Activated T-cell treated with anti-CD3 and anti-CD28 coated beads, Interleukin-2, amount 50 U/mL, for 4 hours (primary cell): ENCODE results near the gene ARMC2. TPM values are rescaled to one million over a fixed set of nuclear protein-coding genes. Genes with fewer than 3 reads are reported as not detected.
"Not testable (repeated sequence)": the region's sequence is repeated elsewhere in the genome, so short reads cannot be mapped to it uniquely, and the experiment has no call there.

Experiments used
- ATAC-seq, 2 donors: fragments of 200-7000 bp; cut with Tn5 transposase; one replicate each; pipeline ENCODE4 v1.10.0; 2021
- DNase-seq: peaks from one replicate; pipeline ENCODE4 v3.0.0-alpha.2; 2020
- H3K27me3 Mint-ChIP-seq: one replicate; pipeline ENCODE4 v1.8.0; 2021; ENCODE audit warnings: low read depth, mixed read lengths
- H3K36me3 Mint-ChIP-seq: one replicate; pipeline ENCODE4 v1.8.0; 2022; ENCODE audit warnings: mixed read lengths; ENCODE audit not compliant: insufficient read depth
- H3K4me1 Mint-ChIP-seq: one replicate; pipeline ENCODE4 v1.8.0; 2021; ENCODE audit warnings: low read depth, mixed read lengths
- H3K4me3 Mint-ChIP-seq: one replicate; pipeline ENCODE4 v1.8.0; 2021; ENCODE audit warnings: mild to moderate bottlenecking, moderate library complexity, mixed read lengths
- H3K9me3 Mint-ChIP-seq: one replicate; pipeline ENCODE4 v1.8.0; 2021; ENCODE audit warnings: mixed read lengths
- total RNA-seq, 3 donors: library from RNA; stranded (reverse); gene quantifications; one replicate each; pipeline ENCODE4 v1.2.1, GENCODE V29; 2021

The ARMC2 gene
- total RNA-seq, 3 donors from 2014 or later = 2.2 to 2.8 (median 2.3) TPM

DNA sequence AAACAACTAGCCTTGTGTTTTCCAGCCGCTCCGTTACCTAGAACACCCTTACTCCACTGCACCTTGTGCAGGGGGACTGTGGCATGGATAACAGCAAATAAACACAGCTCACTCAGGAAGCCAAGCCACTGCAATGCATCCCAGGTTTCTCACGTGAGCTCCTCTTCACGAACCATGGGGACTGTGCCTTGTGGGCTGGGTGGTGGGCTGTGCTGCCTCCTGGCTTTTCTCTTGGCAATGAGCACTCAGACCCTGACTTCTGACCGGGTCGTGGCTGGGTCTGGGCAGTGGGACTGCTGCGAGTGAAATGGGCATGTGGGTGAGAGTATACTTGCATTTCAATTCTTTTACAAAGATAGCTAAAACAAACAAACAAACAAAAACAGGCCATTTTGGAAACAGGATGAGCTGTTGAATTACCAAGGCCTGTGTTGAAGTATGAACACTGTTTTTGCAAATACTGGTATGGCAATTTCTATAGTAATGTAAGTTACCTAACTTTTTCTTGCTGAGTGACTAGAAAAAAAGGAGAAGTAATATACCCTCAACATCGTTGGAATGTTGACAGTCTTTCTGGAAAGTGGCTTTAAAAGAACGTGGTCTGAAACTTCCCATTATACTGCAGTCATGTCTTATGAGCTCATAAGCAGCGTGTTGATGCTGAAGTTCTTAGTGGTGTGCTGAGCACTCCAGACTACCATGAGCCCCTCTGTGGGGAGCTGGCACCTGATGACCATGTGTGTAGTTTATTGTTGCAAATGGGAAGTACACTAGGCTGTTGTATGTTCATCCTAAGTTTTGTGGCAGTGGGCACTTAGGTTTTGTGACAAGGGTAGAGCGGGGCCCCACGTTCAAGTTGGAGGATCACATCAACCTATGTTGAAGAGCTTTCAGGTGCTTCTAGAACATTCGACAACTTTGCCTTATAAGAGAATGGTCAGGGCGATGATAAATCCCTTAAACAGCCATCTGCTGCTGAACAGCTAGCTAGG lies 120.4 kb downstream of the ARMC2 start:
- Mint-ChIP-seq H3K4me3 (no peak overlapping the region), H3K27me3 (no peaks in the 10 kb centered on the region), H3K9me3 (no peaks in the 10 kb centered on the region), H3K36me3 (peaks cover 6% of the 10 kb centered on the region), H3K4me1 (peaks cover 7% of the 10 kb centered on the region)
- no peak for DNase-seq
- ATAC-seq = no peak

GRCh38 chr6:108969776-108970175 lies 121.6 kb downstream of the ARMC2 start:
- Mint-ChIP-seq H3K27me3 (no peaks in the 10 kb centered on the region), H3K4me3 (no peak overlapping the region), H3K36me3 (peaks cover 2% of the 10 kb centered on the region), H3K9me3 (no peaks in the 10 kb centered on the region), H3K4me1 (peaks cover 7% of the 10 kb centered on the region)
- ATAC-seq (no peak), DNase-seq (no peak)

- Mint-ChIP-seq H3K9me3 (peaks cover 22% of the 10 kb centered on the region), H3K4me1 (peaks cover 4% of the 10 kb centered on the region), H3K36me3 (peaks cover 6% of the 10 kb centered on the region), H3K27me3 (no peaks in the 10 kb centered on the region), H3K4me3 (no peak overlapping the region)
- DNase-seq = no peak
- no peak for ATAC-seq
Observed at GRCh38 chr6:108974201-108974600, 126.0 kb downstream of the ARMC2 start.

DNA sequence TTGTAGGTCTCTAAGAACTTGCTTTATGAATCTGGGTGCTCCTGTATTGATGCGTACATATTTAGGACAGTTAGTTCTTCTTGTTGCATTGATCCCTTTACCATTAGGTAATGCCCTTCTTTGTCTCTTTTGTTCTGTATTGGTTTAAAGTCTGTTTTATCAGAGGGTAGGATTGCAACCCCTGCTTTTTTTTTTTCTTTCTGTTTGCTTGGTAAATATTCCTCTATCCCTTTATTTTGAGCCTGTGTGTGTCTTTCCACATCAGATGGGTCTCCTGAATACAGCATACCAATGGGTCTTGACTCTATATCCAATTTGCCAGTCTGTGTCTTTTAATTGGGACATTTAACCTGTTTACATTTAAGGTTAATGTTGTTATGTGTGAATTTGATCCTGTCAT lies 130.4 kb downstream of the ARMC2 start:
- DNase-seq, H3K4me3 Mint-ChIP-seq, ATAC-seq, H3K4me1 Mint-ChIP-seq, H3K27me3 Mint-ChIP-seq: not testable (repeated sequence)
- peaks cover 16% of the 10 kb centered on the region for H3K36me3 Mint-ChIP-seq
- peaks cover 37% of the 10 kb centered on the region for H3K9me3 Mint-ChIP-seq

GRCh38 chr6:108982154-108983113 lies 134.2 kb downstream of the ARMC2 start:
- H3K27me3 Mint-ChIP-seq = no peaks in the 10 kb centered on the region
- DNase-seq (no peak), ATAC-seq (no peak)
- H3K4me1 Mint-ChIP-seq = no peaks in the 10 kb centered on the region
- H3K36me3 Mint-ChIP-seq = peaks cover 23% of the 10 kb centered on the region
- peaks cover 30% of the 10 kb centered on the region for H3K9me3 Mint-ChIP-seq
- H3K4me3 Mint-ChIP-seq = no peak overlapping the region

DNA sequence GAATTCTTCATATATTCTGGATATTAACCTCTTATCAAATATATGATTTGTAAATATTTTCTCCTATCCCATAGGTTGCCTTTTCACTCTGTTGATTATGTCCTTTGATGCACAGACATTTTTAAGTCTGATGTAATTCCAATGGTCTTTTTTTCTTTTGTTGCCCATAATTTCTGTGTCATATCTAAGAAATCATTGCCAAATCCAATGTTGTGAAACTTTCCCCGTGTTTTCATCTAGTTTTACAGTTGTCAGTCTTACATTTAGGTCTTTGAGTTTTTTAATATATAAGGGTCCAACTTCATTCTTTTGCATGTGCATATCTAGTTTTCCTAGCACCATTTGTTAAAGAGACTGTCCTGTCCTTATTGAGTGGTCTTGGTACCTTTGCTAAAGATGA lies 134.9 kb downstream of the ARMC2 start:
- Mint-ChIP-seq H3K27me3 (no peaks in the 10 kb centered on the region), H3K9me3 (peaks cover 22% of the 10 kb centered on the region), H3K4me3 (no peak overlapping the region), H3K4me1 (no peaks in the 10 kb centered on the region), H3K36me3 (peaks cover 28% of the 10 kb centered on the region)
- DNase-seq = no peak
- no peak for ATAC-seq

GRCh38 chr6:108985301-108985700 lies 137.1 kb downstream of the ARMC2 start:
- Mint-ChIP-seq H3K36me3 (peaks cover 28% of the 10 kb centered on the region), H3K9me3 (peaks cover 5% of the 10 kb centered on the region), H3K27me3 (no peaks in the 10 kb centered on the region), H3K4me1 (no peaks in the 10 kb centered on the region), H3K4me3 (no peak overlapping the region)
- DNase-seq = no peak
- ATAC-seq = no peak

DNA sequence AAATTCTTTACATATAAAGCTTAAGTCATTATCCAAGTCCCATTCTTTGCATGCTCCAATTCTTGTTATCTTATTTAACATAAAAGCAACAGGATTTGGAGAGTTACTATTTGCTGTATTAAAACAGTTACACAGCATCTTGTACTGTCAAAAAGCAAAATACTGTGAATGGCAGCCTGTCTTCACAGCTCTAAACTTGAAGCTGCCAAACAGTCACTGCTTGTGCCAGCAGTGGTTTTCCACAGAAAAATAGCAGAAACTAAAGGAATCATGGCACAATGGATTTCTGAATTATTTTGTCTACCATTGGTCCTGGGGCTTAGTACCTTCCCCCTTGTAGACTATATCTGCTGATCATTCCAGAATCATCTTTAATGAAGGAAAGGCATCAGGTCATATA lies 138.9 kb downstream of the ARMC2 start:
- Mint-ChIP-seq H3K4me3 (no peak overlapping the region), H3K27me3 (no peaks in the 10 kb centered on the region), H3K4me1 (no peaks in the 10 kb centered on the region), H3K36me3 (peaks cover 41% of the 10 kb centered on the region), H3K9me3 (no peaks in the 10 kb centered on the region)
- DNase-seq (no peak), ATAC-seq (no peak)

DNA sequence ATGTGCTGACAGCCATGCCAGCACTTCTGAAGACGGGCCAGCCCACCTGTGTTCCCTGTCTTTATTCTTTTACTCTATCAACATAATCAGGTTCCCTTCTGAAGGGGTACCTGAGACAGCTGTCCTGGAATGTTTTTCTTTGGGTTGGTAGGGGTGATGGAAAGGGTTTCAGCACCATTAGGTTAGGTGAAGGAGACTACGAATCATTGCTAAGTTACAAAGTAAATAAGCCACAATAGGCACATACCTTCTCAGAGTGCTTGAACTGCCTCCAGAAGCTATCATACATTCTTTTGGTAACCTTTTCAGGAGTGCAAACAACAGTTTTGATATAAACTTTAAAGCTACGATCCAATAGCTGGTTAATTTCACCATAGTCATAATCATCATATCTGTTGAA lies 140.1 kb downstream of the ARMC2 start:
- DNase-seq (no peak), ATAC-seq (no peak)
- H3K4me1 Mint-ChIP-seq = no peaks in the 10 kb centered on the region
- no peaks in the 10 kb centered on the region for H3K27me3 Mint-ChIP-seq
- H3K4me3 Mint-ChIP-seq = no peak overlapping the region
- no peaks in the 10 kb centered on the region for H3K9me3 Mint-ChIP-seq
- peaks cover 44% of the 10 kb centered on the region for H3K36me3 Mint-ChIP-seq

GRCh38 chr6:108988765-108989164 lies 140.5 kb downstream of the ARMC2 start:
- Mint-ChIP-seq H3K9me3 (no peaks in the 10 kb centered on the region), H3K4me1 (no peaks in the 10 kb centered on the region), H3K36me3 (peaks cover 44% of the 10 kb centered on the region), H3K4me3 (no peak overlapping the region), H3K27me3 (no peaks in the 10 kb centered on the region)
- ATAC-seq = no peak
- no peak for DNase-seq

- Mint-ChIP-seq H3K4me3 (no peak overlapping the region), H3K27me3 (no peaks in the 10 kb centered on the region), H3K9me3 (no peaks in the 10 kb centered on the region), H3K36me3 (peaks cover 40% of the 10 kb centered on the region), H3K4me1 (no peaks in the 10 kb centered on the region)
- DNase-seq (no peak), ATAC-seq (no peak)
Observed at GRCh38 chr6:108989700-108990099, 141.5 kb downstream of the ARMC2 start.

DNA sequence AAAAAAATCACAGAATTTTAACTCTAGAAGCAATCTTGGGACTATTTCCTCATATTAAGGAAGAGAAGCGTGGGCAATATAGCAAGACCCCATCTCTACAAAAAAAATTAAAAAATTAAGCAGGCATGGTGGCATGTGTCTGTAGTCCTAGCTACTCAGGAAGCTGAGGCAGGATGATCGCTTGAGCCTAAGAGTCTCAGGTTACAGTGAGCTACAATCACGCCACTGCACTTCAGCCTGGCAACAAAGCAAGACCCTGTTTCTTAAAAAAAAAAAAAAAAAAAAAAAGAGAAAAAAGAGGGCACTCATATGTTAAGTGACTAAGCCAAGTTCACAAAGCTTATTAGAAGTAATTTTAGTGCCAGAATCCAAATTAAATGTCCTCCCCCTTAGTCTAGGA lies 145.7 kb downstream of the ARMC2 start:
- ATAC-seq (no peak), DNase-seq (no peak)
- peaks cover 33% of the 10 kb centered on the region for H3K36me3 Mint-ChIP-seq
- no peaks in the 10 kb centered on the region for H3K9me3 Mint-ChIP-seq
- no peaks in the 10 kb centered on the region for H3K4me1 Mint-ChIP-seq
- H3K27me3 Mint-ChIP-seq = no peaks in the 10 kb centered on the region
- H3K4me3 Mint-ChIP-seq = no peak overlapping the region

- DNase-seq (no peak), ATAC-seq (no peak)
- Mint-ChIP-seq H3K4me1 (no peaks in the 10 kb centered on the region), H3K36me3 (peaks cover 32% of the 10 kb centered on the region), H3K9me3 (no peaks in the 10 kb centered on the region), H3K27me3 (no peaks in the 10 kb centered on the region), H3K4me3 (no peak overlapping the region)
Observed at GRCh38 chr6:108995296-108995695, 147.1 kb downstream of the ARMC2 start.

GRCh38 chr6:108996208-108996607 lies 148.0 kb downstream of the ARMC2 start:
- peaks cover 25% of the 10 kb centered on the region for H3K36me3 Mint-ChIP-seq
- no peaks in the 10 kb centered on the region for H3K4me1 Mint-ChIP-seq
- no peaks in the 10 kb centered on the region for H3K27me3 Mint-ChIP-seq
- ATAC-seq (no peak), DNase-seq (no peak)
- no peaks in the 10 kb centered on the region for H3K9me3 Mint-ChIP-seq
- no peak overlapping the region for H3K4me3 Mint-ChIP-seq
